ENCODE results near the gene LAMC1. TPM values are rescaled to one million over a fixed set of nuclear protein-coding genes. Genes with fewer than 3 reads are reported as not detected.

LAMC1 gene
- total RNA-seq, 8 experiments from 2014 or later, result 20.1 to 363 (median 140) TPM

DNA sequence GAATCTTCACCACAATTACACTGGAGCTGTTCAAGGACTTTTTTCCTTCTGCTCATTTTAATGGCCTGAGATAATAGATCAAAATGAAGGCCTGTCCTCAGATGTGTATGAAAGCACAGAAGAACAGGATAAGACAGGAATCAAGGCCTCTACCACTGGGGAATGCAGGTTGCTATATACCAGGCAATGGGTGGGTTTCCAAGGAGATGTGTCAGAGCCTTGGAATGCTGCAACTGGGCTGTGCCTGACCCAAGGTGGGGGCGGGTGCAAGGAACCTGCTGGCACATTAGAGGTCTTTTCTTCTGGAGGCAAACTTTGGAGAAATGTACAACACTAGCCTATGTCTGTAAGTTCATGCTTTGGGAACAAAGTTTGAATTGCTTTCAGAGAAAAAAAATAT lies 141.1 kb downstream of the LAMC1 start:
- H3K27ac ChIP-seq, result no peak overlapping the region

DNA sequence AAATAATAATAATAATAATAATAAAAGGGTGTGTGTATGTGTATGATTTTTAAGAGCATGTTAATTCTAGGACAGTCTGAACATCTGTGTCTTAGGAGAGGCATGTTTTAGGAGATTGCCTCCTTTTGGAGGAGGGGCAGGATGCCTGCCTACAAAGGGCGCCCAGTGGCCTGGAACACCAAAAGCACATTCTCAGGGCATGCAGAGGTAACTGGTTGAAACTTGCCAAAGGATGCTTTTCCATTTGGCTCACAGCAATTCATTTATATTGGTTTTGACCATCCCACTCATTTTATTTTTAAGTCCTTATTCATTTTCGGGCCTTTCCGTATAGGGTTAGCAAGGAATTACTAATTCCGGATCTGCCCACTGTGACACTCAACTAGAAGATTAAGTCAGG lies 141.7 kb downstream of the LAMC1 start:
- peaks cover 0 to 2% of the 10 kb centered on the region in 2 donors for H3K4me1 ChIP-seq (replicated peaks in 1 of 2)
- H3K4me3 ChIP-seq, result no peak overlapping the region
- no peak for ATAC-seq (replicated peaks in 6 of 8)
- H3K27ac ChIP-seq, result no peak overlapping the region
- 10 to 98% (median 92%) methylated on average over 2 to 4 of the region's 4 CpGs; no CpG with 5 or more reads in 1 of the 10 experiments for WGBS, 10 experiments
- in situ Hi-C loops (cut with MboI; ENCODE audit: low pct_unique_long_range_greater_than_20kb in 2 of 9, low sequenced_read_pairs in 9 of 9, unreplicated experiment in 9 of 9), result no loop called here

More for the DNA sequence above, 141.1 kb downstream of the LAMC1 start:
- WGBS, 10 experiments, result 80 to 100% (median 100%) methylated on average over 1 of the region's 1 CpG; no CpG with 5 or more reads in 7 of the 10 experiments
- peaks cover 0 to 2% of the 10 kb centered on the region in 2 donors for H3K4me1 ChIP-seq (replicated peaks in 1 of 2)
- no peak overlapping the region for H3K4me3 ChIP-seq
- ATAC-seq (replicated peaks in 6 of 8), result peak in 4 of 8 experiments; percentile 9 to 58 (median 38)
- in situ Hi-C loops (cut with MboI; ENCODE audit: low pct_unique_long_range_greater_than_20kb in 2 of 9, low sequenced_read_pairs in 9 of 9, unreplicated experiment in 9 of 9), result no loop called here

DNA sequence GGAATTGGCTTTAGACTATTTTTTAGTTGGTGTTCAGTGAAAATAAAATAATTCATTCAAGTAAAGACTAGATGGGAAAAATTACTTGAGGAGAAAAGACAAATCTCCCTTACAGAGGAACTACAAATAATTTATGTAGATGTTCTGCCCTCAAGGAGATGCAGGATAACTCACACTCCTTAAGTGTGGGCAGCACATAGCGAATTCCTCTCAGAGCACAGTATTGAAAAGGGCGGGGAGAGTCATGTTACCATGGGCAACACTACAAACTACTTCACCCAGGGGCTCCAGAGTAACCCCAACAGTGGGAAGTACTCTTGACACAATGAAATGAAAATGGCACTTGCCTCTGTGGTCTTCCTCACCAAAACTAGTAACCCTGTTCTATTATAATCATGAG lies 142.2 kb downstream of the LAMC1 start:
- in situ Hi-C loops (cut with MboI; ENCODE audit: low pct_unique_long_range_greater_than_20kb in 2 of 9, low sequenced_read_pairs in 9 of 9, unreplicated experiment in 9 of 9), result no loop called here
- Histone ChIP-seq H3K27ac (no peak overlapping the region), H3K4me1 (replicated peaks in 1 of 2) (peaks cover 0 to 2% of the 10 kb centered on the region in 2 donors), H3K4me3 (no peak overlapping the region)
- ATAC-seq (replicated peaks in 6 of 8), result peak in 3 of 8 experiments; percentile 54 to 68 (median 56)
- 0 to 100% (median 95%) methylated on average over 1 to 2 of the region's 2 CpGs; no CpG with 5 or more reads in 2 of the 10 experiments for WGBS, 10 experiments

DNA sequence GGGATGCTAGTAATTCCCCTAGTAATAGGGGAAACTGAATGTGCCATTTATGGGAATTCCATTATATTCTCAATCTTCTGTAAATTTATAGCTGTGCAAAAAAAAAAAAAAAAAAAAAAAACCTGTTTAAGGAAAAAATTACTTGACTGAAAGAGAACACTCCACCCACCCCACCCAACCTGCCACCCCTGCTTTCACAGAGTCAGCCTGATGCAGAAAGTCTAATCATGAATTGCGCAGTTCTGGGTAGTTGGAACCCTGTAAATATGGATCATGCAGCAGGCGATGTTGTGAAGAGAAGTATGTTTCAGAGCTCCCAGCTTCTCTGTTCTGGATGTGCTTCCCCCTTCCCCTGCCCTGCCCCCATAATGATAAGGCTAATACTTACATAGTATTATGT lies 143.2 kb downstream of the LAMC1 start:
- WGBS, 10 experiments, result 0 to 100% (median 83%) methylated on average over 1 to 2 of the region's 2 CpGs; no CpG with 5 or more reads in 1 of the 10 experiments
- ATAC-seq (replicated peaks in 6 of 8), result peak in 3 of 8 experiments; percentile 16 to 33 (median 19)
- no peak overlapping the region for H3K27ac ChIP-seq
- in situ Hi-C loops (cut with MboI; ENCODE audit: low pct_unique_long_range_greater_than_20kb in 2 of 9, low sequenced_read_pairs in 9 of 9, unreplicated experiment in 9 of 9), result no loop called here
- H3K4me3 ChIP-seq, result no peak overlapping the region
- H3K4me1 ChIP-seq (replicated peaks in 1 of 2), result peaks cover 0 to 2% of the 10 kb centered on the region in 2 donors

DNA sequence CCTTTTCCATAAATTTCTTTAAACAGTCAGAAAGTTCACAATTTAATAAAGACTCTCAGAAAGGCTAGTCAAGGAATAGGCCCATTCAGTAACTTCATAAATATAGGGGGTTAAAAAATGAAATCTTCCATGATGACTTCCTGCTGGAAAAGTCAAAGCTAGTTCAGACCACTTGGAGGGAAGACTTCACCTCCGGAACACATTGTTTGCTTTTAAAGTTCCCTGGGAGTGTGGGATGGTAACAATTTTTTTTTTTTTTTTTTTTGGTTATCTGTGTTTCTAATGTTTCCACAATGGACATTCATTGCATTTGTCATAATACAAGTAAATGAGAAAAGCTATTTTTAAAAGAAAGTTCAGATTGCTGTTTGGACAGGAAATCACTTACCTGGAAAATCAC lies 144.5 kb downstream of the LAMC1 start:
- no peak overlapping the region for H3K4me3 ChIP-seq
- 33 to 100% (median 85%) methylated on average over 1 of the region's 1 CpG; no CpG with 5 or more reads in 2 of the 10 experiments for WGBS, 10 experiments
- peaks cover 0 to 2% of the 10 kb centered on the region in 2 donors for H3K4me1 ChIP-seq (replicated peaks in 1 of 2)
- H3K27ac ChIP-seq, result no peak overlapping the region
- in situ Hi-C loops (cut with MboI; ENCODE audit: low pct_unique_long_range_greater_than_20kb in 2 of 9, low sequenced_read_pairs in 9 of 9, unreplicated experiment in 9 of 9), result no loop called here
- ATAC-seq (replicated peaks in 6 of 8), result no peak

DNA sequence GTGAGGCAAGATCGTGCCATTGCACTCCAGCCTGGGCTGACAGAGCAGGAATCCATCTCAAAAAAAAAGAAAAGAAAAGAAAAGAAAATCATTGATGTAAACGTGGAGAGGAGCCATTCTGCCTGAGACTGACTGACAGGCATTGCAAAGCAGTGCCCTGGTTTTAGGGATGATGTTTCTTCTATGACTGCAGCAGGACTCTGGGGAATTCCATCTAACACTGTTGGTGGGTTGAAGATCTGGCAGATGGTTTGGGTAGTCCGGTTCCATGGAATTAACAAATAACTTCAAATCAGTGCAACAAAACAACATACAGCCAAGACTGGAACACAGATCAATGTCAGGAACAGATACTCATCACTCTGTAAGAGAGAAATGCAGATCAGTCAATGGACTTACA lies 145.1 kb downstream of the LAMC1 start:
- no peak for ATAC-seq (replicated peaks in 6 of 8)
- no peak overlapping the region for H3K27ac ChIP-seq
- H3K4me1 ChIP-seq (replicated peaks in 1 of 2), result peaks cover 0 to 2% of the 10 kb centered on the region in 2 donors
- in situ Hi-C loops (cut with MboI; ENCODE audit: low pct_unique_long_range_greater_than_20kb in 2 of 9, low sequenced_read_pairs in 9 of 9, unreplicated experiment in 9 of 9), result no loop called here
- no peak overlapping the region for H3K4me3 ChIP-seq
- 41 to 86% (median 59%) methylated on average over 2 to 3 of the region's 3 CpGs; no CpG with 5 or more reads in 3 of the 10 experiments for WGBS, 10 experiments

DNA sequence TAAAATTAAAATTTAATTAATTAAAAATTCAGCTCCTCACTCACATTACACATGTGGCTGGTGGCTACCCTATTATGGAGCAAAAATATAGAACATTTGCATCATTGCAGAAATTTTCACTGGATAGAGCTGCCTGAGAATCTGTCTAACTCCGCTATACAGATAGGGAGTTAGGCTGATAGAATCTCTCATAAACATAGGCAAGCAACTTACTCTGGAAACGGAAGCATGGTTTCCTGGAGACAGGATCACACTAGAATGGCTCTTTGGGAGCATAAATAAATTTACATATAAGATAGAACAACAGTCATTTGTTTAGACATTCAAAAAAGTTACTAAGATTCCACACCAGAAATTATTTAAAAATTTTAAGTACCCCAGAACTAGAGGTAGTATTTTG lies 150.6 kb downstream of the LAMC1 start:
- in situ Hi-C loops (cut with MboI; ENCODE audit: low pct_unique_long_range_greater_than_20kb in 2 of 9, low sequenced_read_pairs in 9 of 9, unreplicated experiment in 9 of 9), result loop anchor here in 1 of 9 experiments (10.0 kb wide), 1 partner anchor 59 kb away; no protein-coding TSS in a partner anchor

DNA sequence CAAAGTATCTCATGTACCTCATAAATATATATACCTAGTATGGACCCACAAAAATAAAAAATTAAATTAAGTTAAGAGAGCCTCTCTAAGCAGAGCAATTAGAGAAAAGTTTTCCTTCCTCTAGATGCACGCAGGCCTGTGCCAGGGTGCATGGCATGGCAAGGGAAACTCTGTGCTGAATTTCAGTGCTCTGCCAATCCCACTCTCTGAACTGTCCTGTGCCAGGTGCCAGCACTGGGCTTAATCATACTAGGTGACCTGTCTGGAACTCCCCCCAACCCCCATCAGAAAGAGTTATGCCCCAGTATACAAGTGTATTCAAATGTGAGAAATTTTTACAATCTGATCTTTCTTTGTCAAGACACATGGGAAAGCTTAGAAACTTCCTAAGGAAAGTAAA lies 152.4 kb downstream of the LAMC1 start:
- Histone ChIP-seq H3K4me3 (no peak overlapping the region), H3K27ac (no peak overlapping the region), H3K4me1 (replicated peaks in 1 of 2) (peaks cover 1 to 5% of the 10 kb centered on the region in 2 donors)
- ATAC-seq (replicated peaks in 6 of 8), result no peak
- in situ Hi-C loops (cut with MboI; ENCODE audit: low pct_unique_long_range_greater_than_20kb in 2 of 9, low sequenced_read_pairs in 9 of 9, unreplicated experiment in 9 of 9), result loop anchor here in 1 of 9 experiments (10.0 kb wide), 1 partner anchor 61 kb away; no protein-coding TSS in a partner anchor
- WGBS, 10 experiments, result 91 to 100% (median 100%) methylated on average over 1 of the region's 1 CpG; no CpG with 5 or more reads in 5 of the 10 experiments

More for the DNA sequence above, 150.6 kb downstream of the LAMC1 start:
- 75 to 100% (median 84%) methylated on average over 1 to 2 of the region's 2 CpGs; no CpG with 5 or more reads in 2 of the 10 experiments for WGBS, 10 experiments
- H3K4me3 ChIP-seq, result no peak overlapping the region
- no peaks in the 10 kb centered on the region for H3K4me1 ChIP-seq (replicated peaks in 1 of 2)
- ATAC-seq (replicated peaks in 6 of 8), result peak in 1 of 8 experiments; percentile 43
- H3K27ac ChIP-seq, result no peak overlapping the region

DNA sequence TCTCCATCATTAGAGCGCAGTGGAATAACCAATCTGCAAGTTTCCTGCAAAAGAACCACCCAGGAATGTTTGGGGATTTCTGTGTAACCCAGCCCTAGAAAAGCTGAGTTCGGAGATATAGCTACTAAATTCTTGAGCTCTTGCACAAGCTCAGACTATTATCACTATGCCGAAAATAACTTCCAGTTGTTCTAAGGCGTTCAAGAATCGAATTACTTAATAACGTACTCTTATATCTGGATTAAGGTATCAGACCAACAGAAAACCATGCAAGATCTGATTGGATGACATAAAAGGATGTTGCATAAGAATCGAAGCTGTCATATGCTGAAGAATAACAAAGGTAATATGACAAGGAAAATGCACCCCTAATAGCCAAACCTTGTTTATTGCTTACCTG lies 155.3 kb downstream of the LAMC1 start:
- Histone ChIP-seq H3K4me1 (replicated peaks in 1 of 2) (peaks cover 2 to 11% of the 10 kb centered on the region in 2 donors), H3K27ac (no peak overlapping the region), H3K4me3 (no peak overlapping the region)
- WGBS, 10 experiments, result 18 to 100% (median 85%) methylated on average over 1 to 7 of the region's 7 CpGs
- in situ Hi-C loops (cut with MboI; ENCODE audit: low pct_unique_long_range_greater_than_20kb in 2 of 9, low sequenced_read_pairs in 9 of 9, unreplicated experiment in 9 of 9), result loop anchor here in 1 of 9 experiments (10.0 kb wide), 1 partner anchor 64 kb away; no protein-coding TSS in a partner anchor
- ATAC-seq (replicated peaks in 6 of 8), result no peak

DNA sequence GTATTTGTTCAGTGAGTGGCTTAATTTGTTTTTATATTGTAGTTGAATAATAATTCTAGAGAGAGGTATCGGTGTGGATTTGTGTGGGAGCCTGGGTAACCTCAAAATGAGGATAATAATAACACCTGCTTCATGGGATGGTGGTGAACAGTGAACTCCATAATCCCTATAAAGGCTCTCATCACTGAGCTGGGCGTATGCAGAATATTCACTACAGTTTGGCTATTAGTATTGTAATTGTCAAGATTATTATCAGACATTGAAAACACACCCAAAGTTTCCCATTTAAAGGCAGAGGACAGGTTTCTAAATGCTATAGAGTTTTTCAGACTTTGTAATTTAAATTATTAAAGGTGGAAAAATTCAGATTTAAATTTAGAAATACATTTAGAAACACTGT lies 155.8 kb downstream of the LAMC1 start:
- peaks cover 2 to 11% of the 10 kb centered on the region in 2 donors for H3K4me1 ChIP-seq (replicated peaks in 1 of 2)
- no peak overlapping the region for H3K4me3 ChIP-seq
- WGBS, 10 experiments, result 7 to 100% (median 89%) methylated on average over 1 to 2 of the region's 2 CpGs; no CpG with 5 or more reads in 1 of the 10 experiments
- in situ Hi-C loops (cut with MboI; ENCODE audit: low pct_unique_long_range_greater_than_20kb in 2 of 9, low sequenced_read_pairs in 9 of 9, unreplicated experiment in 9 of 9), result loop anchor here in 1 of 9 experiments (10.0 kb wide), 1 partner anchor 64 kb away; no protein-coding TSS in a partner anchor
- no peak overlapping the region for H3K27ac ChIP-seq
- peak in 3 of 8 experiments; percentile 49 to 62 (median 54) for ATAC-seq (replicated peaks in 6 of 8)

DNA sequence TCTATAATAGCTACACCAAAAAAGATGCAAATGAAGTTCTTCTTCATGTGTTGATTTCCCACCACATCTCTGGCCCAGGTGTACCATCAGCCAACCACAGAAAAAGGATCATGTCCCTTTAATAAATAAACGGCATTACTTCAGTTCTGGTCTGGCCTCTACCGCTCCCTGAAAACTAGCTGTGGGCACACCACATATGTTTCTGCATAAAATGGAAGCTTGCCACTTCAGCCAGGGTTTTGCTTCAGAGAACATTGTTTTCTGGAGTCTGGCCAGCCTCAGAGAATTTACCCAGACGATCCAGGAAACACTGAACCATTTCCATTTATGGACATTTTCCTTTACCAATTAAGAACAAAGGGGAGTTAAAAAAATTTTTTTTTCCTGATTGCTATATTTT lies 157.0 kb downstream of the LAMC1 start:
- peaks cover 2 to 11% of the 10 kb centered on the region in 2 donors for H3K4me1 ChIP-seq (replicated peaks in 1 of 2)
- no peak overlapping the region for H3K4me3 ChIP-seq
- ATAC-seq (replicated peaks in 6 of 8), result peak in 5 of 8 experiments; percentile 25 to 73 (median 55)
- in situ Hi-C loops (cut with MboI; ENCODE audit: low pct_unique_long_range_greater_than_20kb in 2 of 9, low sequenced_read_pairs in 9 of 9, unreplicated experiment in 9 of 9), result no loop called here
- H3K27ac ChIP-seq, result no peak overlapping the region
- 0 to 79% (median 50%) methylated on average over 1 to 3 of the region's 3 CpGs; no CpG with 5 or more reads in 1 of the 10 experiments for WGBS, 10 experiments

DNA sequence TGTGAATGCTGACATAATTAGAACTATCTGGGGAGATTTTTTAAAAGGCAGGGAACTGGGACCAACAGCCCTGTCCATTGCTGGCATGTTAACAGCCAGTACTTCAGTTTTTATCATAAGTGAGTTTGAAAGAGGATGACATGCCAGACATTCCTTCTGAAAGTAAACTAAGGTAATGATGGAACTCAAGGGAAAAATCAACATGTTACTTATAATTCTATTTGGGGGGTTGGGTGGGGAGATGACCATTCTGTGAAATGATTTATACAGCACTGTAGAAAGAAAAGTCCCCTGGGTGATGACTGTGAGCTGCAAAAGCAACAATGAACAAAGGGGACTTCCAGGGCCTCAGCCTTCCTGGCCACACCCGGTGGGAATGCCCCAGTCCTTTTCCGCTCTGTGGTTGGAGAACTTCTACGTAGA lies 157.4 kb downstream of the LAMC1 start:
- peaks cover 2 to 11% of the 10 kb centered on the region in 2 donors for H3K4me1 ChIP-seq (replicated peaks in 1 of 2)
- ATAC-seq (replicated peaks in 6 of 8), result peak; percentile 29 to 90 (median 74)
- in situ Hi-C loops (cut with MboI; ENCODE audit: low pct_unique_long_range_greater_than_20kb in 2 of 9, low sequenced_read_pairs in 9 of 9, unreplicated experiment in 9 of 9), result no loop called here
- 0 to 73% (median 59%) methylated on average over 1 to 3 of the region's 3 CpGs; no CpG with 5 or more reads in 3 of the 10 experiments for WGBS, 10 experiments
- H3K4me3 ChIP-seq, result no peak overlapping the region
- no peak overlapping the region for H3K27ac ChIP-seq

DNA sequence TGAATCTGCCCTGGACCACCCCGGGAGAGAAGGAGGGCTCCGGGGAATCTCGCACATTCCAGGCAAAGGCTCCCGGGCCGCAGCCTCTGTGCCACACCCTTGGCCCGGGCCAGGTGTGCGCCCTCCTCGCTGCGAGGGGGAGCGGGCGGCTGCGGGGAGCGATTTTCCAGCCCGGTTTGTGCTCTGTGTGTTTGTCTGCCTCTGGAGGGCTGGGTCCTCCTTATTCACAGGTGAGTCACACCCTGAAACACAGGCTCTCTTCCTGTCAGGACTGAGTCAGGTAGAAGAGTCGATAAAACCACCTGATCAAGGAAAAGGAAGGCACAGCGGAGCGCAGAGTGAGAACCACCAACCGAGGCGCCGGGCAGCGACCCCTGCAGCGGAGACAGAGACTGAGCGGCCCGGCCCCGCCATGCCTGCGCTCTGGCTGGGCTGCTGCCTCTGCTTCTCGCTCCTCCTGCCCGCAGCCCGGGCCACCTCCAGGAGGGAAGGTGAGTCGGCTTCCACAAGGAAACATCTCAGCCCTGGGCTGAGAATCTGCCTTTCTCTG lies 162.8 kb downstream of the LAMC1 start, which contains the start of gene LAMC2:
Gene LAMC2 (plus strand): TSS at position 324 of the 550 bp plus-strand sequence. CDS start 89 bp downstream, at position 413.
- peaks cover 0 to 1% of the 10 kb centered on the region in 2 donors for H3K4me1 ChIP-seq (replicated peaks in 1 of 2)
- peak within 1 kb of the TSS in 3 of 5 donors; percentile 7 to 27 (median 18) for H3K4me3 ChIP-seq
- 0 to 36% (median 23%) methylated on average over 2 to 16 of the region's 30 CpGs; no CpG with 5 or more reads in 2 of the 10 experiments for WGBS, 10 experiments
- no peak within 1 kb of the TSS for H3K27ac ChIP-seq
- in situ Hi-C loops (cut with MboI; ENCODE audit: low pct_unique_long_range_greater_than_20kb in 2 of 9, low sequenced_read_pairs in 9 of 9, unreplicated experiment in 9 of 9), result no loop called here
- ATAC-seq (replicated peaks in 6 of 8), result peak in 6 of 8 experiments; percentile 62 to 97 (median 78)

Measured in motor neuron (in vitro differentiated cells).